Tongue (tissue), 2 donors: ENCODE measurements around the gene FIZ1. TPM values are rescaled to one million over a fixed set of nuclear protein-coding genes. Genes with fewer than 3 reads are reported as not detected.
"Not testable (repeated sequence)": the region's sequence is repeated elsewhere in the genome, so short reads cannot be mapped to it uniquely, and the experiment has no call there.

ENCODE experiments used
- DNase-seq: peaks from one replicate; pipeline ENCODE4 v3.0.0-alpha.2; 2015
- total RNA-seq: library from RNA; depleted of rRNA; stranded (reverse); fragments of >200 nt; gene quantifications from one replicate; pipeline ENCODE4 v1.2.3, GENCODE V29; 2014

FIZ1 gene
- total RNA-seq, 1 donor from 2014 or later: 5.9 TPM

DNA sequence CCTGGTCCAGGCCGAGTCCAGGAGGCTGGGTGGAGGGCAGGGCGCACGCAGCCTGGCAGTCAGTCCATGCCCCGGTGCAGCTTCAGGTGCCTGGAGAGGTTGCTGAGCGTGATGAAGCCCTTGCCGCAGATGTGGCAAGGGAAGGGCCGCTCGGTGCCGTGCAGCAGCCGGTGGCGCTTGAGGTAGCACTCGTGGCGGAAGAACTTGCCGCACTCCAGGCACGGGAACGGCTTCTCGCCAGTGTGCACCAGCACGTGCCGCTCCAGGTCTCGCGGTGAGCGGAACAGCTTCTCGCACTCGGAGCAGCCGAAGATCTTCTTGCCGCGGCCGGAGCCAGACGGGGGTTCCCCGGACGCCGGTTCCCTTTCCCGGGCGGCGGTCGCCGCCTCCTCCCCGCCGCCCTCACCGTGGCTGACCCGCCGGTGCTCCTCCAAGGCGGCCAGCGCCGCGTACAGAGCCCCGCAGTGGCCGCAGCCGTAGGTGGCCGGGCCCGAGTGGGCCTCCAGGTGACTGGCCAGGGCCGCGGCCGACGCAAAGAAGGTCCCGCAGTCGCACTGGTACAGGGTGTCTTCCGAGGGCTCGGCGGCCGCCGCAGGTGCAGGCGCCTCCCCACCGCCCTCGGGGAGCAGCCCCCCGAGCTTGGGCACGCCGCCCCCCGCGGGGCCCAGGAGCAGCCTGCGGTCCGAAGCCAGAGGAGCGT is 6.8 kb downstream of the FIZ1 start:
- no peak for DNase-seq

DNA sequence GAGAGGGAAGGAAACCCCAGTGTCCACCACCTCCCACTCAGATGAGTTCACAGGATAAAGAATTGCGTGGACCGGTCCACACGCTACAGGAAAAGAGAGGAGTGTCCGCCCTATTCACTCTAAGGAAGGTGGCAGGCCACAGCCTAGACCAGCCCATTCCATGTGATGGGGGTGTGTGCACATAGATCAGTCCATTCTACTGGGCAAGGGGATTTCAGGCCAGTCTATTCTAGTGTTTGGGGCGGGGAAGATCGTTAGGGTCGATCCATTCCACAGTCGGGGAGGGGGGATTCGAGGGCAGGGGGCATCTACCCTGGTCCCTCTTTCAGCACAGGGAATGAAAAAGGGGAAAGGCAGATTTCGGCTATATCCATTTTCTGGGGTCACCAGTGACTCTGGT is 7.8 kb downstream of the FIZ1 start:
- no peak for DNase-seq

DNA sequence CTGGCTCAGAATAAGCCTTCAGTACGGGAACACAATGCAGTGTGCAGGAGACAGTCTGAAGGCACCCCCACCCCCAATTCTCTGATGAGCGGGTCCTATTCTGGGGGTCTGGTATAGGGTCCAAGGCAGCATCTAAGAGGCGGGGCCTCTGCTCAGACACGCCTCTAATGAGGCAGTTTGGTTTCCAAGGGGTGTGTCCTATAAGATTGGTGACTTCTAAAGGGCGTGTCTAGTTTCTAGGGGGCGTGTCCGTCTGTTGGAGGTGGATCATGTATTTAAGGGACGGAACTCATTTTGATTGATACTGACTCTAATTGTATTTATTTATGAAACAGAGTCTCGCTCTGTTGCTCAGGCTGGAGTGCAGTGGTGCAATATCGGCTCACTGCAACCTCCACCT is 8.7 kb downstream of the FIZ1 start:
- DNase-seq: peak; percentile 29

DNA sequence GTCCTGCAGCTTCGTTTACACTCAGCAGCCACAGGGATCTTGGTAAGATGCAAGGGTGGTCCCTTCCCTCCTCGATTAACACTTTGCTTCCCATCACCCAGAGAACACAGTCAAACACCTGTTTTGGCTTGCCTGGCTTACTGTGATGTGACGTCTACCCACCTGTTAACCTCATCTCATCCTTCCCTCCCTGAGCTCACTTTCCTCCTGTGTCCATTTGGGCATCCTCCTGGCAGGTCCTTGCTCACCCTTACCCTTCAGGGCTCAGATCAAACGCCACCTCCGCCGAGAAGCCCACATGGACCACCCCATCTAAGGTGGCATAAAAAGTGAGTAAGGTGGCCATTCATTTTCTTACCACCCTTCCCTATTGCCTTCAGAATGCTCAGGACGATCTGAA is 9.2 kb downstream of the FIZ1 start:
- DNase-seq: no peak

DNA sequence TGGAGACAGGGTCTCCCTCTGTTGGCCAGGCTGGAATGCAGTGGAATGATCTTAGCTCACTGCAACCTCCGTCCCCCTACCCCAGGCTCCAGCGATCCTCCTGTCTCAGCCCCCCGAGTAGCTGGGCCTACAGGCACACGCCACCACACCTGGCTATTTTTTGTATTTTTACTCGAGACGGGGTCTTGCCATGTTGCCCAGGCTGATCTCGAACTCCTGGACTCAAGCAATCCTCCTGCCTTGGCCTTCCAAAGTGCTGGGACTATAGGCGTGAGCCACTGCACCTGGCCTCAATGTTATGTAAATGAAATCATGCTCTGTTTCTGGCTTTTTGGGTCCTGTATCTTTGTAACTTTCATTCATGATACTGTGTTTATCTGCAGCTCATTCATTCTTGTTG is 10.6 kb downstream of the FIZ1 start:
- no peak for DNase-seq

DNA sequence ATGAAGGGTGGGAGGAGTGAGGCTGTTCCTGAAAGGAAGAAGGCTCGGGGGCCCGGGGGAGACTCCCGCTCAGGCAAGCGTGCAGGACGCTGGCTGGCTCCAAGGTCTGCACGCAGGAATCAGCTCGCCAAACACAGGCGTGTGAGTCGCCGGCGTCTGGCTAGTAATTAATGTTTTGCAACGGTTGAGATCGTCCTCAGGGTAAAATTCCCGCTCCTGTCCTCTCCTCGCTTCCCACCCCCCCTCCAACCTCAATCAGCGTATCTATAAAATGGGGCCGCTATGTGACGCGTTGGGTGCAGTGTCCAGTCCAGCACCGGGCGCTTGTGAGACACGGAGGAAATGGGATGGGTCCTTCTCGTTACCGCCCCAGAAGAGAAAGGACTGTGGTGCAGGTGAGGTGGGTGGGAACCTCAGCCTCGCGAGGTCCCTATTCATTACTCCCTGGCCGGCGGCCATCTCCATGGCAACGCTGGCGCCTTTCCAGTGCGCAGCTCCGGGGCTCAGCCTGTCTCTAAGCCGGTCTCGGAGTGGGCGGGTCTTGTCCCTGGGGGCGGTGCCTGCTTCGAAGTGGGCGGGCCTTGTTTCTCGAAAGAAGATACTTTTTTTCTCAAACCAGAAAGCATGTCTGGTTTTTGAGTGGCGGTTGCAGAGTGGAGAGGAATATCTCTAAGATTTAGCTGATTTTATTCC is 12.2 kb downstream of the FIZ1 start:
- peak; percentile 96 for DNase-seq

DNA sequence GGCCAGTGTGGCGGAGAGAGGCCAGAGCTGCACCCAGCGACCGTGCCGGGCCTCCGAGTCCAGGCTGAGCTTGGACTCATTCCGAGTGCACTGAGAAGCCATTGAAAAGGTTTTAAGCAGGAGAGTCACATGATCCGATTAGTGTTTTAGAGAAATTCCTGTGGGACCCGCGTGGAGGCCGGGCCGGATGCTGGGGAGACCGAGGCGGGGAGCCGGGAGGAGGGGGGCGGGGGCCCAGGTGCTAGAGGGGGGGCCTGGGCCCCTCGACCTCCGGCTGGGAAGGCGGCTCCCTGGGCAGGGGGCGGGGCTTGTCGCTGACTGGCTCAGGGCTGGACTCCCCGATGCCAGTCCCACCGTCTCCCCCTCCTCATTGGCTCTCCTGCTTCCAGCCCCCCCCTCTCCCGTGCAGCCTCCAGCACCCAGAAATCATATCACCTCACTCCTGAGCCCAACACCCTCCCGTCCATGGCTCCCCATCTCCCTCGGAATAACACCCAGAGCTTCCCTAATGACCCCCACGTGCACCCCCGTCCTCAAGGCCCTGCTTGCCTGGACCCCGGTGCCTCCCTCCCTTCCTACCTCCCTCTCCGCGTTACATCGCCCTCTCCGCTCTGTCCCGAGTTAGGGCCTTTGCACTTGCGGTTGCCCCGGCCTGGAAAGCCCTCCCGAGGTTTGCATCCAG is 13.5 kb downstream of the FIZ1 start:
- peak; percentile 94 for DNase-seq

DNA sequence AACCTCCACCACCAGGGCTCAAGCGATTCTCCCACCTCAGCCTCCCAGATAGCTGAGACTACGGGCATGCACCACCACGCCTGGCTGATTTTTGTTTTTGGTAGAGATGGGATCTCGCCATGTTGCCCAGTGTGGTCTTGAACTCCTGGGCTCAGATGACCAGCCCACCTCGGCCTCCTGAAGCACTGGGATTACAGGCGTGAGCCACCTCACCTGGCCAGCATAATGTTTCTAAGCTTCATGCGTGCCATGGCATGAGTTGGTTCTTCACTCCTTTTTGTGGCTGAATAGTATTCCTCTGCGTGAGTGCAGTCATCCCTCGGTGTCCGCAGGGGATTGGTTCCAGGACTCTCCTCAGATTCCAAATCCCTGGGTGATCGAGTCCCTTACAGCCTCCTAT is 14.4 kb downstream of the FIZ1 start:
- no peak for DNase-seq

DNA sequence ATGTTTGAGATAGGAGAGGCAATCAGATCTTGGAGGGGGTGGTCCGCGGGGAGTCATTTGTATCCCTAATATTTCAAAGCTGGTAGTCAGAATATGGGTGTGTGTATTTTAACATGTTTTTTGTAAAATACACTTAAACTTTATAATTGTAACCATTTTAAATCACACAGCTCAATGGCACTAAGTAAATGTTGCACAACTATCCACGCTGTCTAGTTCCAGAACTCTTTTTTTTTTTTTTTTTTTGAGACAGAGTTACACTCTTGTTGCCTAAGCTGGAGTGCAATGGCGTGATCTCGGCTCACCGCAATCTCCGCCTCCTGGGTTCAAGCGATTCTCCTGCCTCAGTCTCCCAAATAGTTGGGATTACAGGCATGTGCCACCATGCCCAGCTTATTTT is 15.4 kb downstream of the FIZ1 start:
- DNase-seq: not testable (repeated sequence)

DNA sequence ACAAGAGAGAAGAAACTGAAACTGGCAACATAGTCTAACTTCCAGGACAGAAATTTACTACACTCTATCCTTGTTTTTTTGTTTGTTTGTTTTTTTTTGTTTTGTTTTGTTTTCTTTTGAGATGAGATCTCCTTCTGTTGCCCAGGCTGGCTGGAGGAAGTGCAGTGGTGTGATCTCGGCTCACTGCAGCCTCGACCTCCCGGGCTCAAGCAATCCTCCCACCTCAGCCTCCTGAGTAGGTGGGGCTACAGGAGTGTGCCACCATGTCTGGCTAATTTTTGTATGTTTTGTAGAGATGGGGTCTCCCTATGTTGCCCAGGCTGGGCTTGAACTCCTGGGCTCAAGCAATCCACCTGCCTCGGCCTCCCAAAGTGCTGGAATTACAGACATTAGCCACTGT is 17.0 kb downstream of the FIZ1 start:
- not testable (repeated sequence) for DNase-seq

DNA sequence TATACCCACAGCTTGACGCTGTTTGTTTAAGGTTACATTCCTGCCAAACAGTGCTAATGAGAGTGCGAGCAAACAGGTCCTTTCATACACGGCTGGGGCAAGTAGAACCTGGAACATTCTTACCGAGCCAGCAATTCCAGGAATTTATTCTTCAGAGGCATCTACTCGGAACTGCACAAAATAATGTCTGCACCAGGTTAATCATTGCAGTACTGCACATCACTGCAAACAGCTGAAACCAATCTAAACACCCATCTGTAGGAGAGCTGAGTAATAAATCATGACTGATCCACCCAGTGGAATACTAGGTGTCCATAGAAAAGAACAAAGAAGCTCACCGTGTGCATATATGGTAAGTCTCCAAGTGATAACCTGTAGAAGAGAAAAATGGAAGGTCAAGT is 17.5 kb downstream of the FIZ1 start:
- DNase-seq: no peak

DNA sequence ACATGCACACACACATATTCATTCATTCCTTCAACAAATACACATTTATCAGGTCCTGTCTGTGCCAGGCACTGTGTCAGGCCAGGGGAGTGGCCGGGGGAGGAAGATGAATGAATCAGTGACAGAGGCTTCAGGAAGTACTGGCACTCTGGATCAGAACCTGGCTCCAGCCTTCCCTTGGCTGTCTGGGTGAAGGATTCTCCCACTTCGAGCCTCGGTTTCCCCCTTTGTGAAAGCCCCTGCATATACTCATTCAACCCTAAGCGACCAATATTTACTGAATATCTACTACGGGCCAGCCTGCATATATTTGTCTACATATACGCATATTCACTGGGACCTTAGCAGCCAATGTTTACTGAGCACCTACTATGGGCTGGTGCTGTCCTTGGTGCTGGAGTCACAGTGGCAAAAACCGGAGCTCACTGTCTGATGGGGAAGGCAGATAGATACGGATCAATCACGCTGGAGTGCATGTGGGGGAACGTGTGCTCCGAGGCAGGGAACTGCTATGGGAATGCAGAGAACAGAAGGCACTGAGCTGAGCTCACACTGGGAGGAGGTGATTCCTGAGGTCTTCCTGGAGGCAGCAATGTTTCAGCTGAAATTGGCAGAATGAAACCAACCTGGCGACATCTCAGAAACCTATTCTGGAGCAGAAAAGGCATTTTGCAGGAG is 18.0 kb downstream of the FIZ1 start:
- DNase-seq: peak; percentile 38

DNA sequence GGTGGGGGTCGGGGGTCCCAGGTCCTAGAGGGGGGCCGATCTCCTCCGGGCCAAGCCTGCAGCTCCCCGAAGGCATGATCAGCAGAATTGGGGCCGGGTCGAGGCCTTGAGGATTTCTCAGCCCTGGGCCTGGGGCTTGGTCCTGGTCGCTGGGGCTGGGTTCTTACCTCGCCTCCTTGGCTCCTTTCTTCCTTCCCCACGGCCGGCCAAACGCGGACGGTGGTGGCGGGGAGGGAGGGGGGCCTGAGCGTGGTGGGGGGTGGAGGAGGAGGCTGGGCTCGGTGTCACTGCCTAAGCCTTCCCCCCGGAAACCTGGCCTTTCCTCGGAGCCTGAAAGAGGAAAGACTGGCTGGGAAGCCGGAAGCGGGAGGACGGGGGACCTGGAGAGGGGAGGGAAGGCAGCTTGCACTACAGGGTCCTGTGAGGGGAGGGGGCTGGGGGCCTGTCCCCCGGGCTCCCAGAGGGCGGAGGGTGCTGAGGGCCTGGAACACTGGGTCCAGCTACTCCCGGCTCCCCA is 18.6 kb downstream of the FIZ1 start, which contains the start of gene ZNF579:
Gene ZNF579, minus strand, starts transcription at position 221 of the 517 bp plus-strand sequence. CDS start 1,209 bp downstream, outside the sequence.
- peak; percentile 96 for DNase-seq

DNA sequence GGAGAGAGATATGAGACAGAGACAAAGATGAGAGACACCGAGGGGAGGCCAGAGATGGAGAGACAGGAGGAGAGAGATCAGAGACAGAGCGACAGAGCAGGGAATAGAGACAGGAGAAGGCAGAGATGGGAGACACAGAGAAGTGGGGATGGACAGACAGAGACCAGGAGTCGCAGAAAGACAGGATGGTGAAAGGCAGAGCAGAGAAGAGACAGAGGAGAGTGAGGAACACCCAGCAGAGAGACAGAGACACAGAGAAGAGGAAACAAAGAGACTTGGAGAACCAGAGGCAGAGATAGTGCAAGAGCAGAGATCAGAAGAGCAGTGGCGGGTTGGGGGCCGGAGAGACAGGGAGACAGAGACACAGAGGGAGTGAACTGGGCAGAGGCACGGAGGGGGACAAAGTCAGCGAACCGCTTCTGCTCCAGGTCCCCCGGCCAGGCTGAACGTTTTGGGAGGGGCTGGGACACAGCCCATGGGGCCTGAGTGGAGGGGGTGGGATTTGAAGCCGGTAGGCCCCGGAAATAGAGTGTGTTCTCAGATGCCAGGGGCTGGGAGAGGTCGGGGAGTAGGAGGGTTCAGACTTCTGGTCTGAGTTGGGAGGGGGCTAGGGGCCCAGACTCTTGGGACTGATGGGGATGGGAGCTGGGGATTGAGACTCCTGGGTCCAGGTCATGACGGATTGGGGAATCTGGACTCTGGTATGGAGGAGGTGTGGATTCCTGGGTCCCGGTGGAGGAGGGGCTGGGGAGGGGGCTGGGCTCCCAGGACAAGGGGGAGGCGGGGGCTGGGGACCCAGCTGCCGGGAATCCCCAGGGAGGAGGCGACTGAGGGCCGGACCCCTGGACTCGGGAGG is 19.3 kb downstream of the FIZ1 start:
- DNase-seq: peak; percentile 73

DNA sequence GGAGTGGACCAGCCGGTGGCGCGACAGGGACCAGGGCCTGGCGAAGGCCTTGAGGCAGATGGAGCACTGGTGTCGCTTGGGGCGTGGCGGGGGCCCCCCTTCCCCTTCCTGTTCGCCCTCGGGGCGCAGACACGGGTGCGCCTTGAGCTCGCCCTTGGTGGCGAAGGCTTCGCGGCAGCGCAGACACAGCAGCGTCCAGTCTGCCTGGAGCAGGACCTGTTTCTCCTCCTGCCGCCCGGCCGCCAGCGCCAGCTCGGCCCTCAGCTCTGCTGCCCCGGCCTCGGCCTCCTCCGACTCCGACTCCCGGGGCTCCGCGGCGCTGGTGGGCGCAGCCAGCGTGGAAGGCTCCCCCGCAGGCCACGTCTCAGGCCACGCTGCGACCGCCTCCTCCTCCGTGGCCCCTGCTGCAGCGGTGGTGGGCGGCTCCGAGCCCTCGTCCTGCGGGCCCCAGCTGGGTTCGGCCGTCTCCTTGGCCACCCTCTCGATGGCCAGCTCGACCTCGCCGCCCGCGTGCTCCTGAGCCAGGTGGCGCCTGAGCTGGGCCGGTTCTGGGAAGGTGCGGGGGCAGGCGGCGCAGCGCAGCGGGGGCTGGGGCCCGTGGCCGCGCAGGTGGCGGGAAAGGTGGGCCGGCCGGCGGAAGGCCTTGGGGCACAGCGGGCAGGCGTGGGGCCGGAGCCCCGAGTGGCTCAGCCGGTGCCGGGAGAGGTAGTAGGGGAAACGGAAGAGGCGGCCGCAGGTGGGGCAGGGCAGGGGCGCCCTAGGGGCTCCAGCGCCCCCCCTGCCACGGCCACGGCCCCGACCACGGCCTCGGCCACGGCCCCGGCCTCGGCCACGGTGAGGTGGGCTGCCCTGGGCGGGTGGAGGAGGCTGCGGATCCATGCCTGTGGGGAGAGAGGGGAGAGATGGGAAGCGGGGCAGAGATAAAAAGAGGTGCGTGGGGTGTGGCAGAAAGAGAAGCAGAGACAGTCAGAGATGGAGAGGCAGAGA is 20.3 kb downstream of the FIZ1 start:
- no peak for DNase-seq

DNA sequence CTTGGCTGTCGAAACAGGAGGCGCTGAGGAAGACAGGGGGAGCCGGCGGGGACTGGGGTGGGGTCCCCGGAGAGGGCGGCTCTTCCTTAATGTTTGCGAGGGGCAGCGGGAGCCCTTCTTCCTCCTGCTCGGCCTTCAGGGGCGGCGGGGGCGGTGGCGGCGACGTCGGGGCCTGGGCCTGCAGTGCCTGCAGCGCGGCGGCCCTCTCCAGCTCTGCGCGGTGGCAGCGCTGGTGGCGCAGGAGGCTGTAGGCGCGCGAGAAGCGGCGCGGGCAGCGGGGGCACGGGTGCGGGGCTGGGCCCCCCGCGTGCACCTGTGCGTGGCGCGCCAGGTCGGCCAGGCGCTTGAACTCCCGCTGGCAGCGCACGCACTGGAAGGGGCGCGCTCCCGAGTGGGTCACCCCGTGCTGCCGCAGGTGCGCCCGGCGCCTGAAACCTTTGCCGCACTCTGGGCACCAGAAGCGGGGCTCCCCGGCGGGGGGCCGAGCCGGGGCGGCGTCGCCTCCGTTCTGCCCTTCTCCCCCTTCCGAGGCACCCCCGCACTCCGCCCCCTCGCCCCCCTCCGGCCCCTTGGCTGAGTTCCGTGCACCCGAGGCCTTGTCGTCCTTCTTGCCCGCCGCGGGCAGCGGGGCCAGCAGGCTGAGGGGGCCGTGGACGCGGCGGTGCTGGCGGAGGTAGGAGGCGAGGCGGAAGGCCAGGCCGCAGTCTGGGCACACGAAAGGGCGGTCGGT is 21.1 kb downstream of the FIZ1 start:
- no peak for DNase-seq

DNA sequence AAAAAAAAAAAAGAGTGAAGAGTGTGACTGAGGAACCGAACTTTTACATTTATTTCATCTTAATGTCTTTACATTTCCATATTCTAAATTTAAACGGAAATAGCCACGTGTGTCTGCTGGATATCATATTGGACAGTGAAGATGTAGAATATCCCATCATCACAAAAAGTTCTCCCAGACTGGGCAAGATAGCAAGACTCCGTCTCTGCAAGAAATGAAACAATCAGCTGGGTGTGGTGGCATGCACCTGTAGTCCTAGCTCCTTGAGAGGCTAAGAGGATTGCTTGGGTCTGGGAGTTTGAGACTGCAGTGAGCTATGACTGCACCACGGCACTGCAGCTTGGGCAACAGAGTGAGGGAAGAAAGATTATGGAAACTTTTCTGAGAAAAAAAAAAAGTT is 22.6 kb downstream of the FIZ1 start:
- no peak for DNase-seq

DNA sequence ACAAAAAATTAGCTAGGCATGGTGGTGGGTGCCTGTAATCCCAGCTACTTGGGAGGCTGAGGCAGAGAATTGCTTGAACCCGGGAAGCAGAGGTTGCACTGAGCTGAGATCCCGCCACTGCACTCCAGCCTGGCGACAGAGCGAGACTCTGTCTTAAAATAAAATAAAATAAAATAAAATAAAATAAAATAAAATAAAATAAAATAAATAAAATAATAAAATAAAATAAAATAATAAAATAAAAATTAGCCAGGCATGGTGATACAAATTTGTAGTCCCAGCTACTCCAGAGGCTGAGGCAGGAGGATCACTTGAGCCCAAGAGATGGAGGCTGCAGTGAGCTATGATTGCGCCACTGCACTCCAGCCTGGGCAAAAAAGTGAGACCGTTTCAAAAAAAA is 25.4 kb downstream of the FIZ1 start:
- DNase-seq: not testable (repeated sequence)

DNA sequence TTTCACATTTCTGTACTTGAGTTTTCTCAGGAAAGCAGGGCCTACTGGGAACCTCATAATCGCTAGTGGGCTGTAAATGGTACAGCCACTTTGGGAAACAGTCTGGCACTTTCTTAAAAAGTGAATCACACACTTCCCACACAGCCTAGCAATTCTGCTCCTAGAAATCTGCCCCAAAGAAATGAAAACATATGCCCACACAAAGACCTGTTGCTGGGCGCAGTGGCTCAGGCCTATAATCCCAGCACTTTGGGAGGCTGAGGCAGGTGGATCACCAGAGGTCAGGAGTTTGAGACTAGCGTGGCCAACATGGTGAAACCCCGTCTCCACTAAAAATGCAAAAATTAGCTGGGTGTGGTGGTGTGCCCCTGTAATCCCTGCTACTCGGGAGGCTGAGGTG is 29.8 kb downstream of the FIZ1 start:
- not testable (repeated sequence) for DNase-seq
